ENCODE results near the gene PHIP.

DNA sequence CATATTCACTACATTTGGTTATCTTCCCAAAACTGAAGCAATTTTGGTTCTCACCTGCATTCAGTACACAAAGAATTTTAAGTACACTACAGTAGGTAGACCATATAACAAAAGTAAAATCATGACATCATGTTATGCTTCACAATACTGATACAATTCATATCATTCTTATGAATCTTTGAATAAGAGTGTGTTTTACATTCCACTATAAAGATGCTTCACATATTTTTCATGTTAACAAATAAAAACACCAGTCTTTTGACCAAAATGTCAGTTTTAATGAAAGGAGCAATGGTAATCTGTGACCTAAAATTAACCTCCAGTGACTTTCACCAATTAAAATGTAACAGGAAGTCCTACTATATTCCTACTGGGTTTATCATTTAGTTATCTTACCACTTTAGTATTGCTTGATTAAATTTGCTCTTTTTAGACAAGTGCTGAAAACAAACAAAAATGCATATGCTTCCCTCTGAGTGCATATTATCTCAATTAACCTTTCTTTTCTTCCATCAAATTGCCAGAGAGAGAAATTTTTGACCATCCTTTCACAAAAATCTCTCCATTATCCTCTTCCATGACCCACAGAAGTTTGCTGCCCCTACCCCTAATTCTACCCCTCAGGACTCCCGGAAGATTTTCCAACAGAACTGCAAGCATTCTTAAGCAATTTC lies 49.3 kb downstream of the PHIP start:
- no peak for TF ChIP-seq POLR2A (IDR thresholded peaks at IDR 0.05; ENCODE audit: low read length)
- TF ChIP-seq GATA1 (IDR thresholded peaks at IDR 0.05; ENCODE audit: low read depth, low read length), result no peak
